ENCODE data around the gene TOMM22.

GRCh38 chr22:38675833-38676232, 5.9 kb upstream of the TOMM22 start:
- TF ChIP-seq ZNF549 (tag by site-specific recombination; IDR thresholded peaks at IDR 0.05) (no peak), CTCF (tag by site-specific recombination; IDR thresholded peaks at IDR 0.05) (no peak), PRDM1 (tag by site-specific recombination; IDR thresholded peaks at IDR 0.05) (no peak), ZNF350 (tag by site-specific recombination; IDR thresholded peaks at IDR 0.05) (no peak), ZNF510 (tag by site-specific recombination; IDR thresholded peaks at IDR 0.05; ENCODE audit: insufficient replicate concordance) (no peak), ZNF792 (tag by site-specific recombination; IDR thresholded peaks at IDR 0.05) (no peak), ZBTB7A (tag by site-specific recombination; IDR thresholded peaks at IDR 0.05; ENCODE audit: low read depth) (no peak), SP7 (tag by site-specific recombination; IDR thresholded peaks at IDR 0.05) (no peak), ZBTB20 (tag by site-specific recombination; IDR thresholded peaks at IDR 0.05) (no peak), SALL2 (tag by site-specific recombination; IDR thresholded peaks at IDR 0.05; ENCODE audit: borderline replicate concordance) (no peak), GLIS2 (tag by site-specific recombination; IDR thresholded peaks at IDR 0.05) (no peak)

All from HEK293 (cell line).